ENCODE results near the gene TEX48. TPM values are rescaled to one million over a fixed set of nuclear protein-coding genes. Genes with fewer than 3 reads are reported as not detected.

Gene TEX48
- total RNA-seq, 1 donor from 2014 or later: not detected

- DNase-seq: no peak
Observed at GRCh38 chr9:114666401-114666800, 15.6 kb downstream of the TEX48 start.

GRCh38 chr9:114664181-114664580, 17.8 kb downstream of the TEX48 start:
- DNase-seq: no peak

GRCh38 chr9:114662081-114662989, 19.7 kb downstream of the TEX48 start:
- DNase-seq: peak; percentile 69

GRCh38 chr9:114657705-114658104, 24.3 kb downstream of the TEX48 start, which contains the start of gene TEX53:
Gene TEX53, minus strand, starts transcription at chr9:114657805. Its CDS starts 31 bp downstream, at chr9:114657774.
- no peak for DNase-seq

- DNase-seq: no peak
Observed at GRCh38 chr9:114656301-114656700, 25.7 kb downstream of the TEX48 start.

- no peak for DNase-seq
Observed at GRCh38 chr9:114655689-114656088, 26.3 kb downstream of the TEX48 start.

GRCh38 chr9:114653556-114654159, 28.3 kb downstream of the TEX48 start:
- DNase-seq: peak; percentile 85

GRCh38 chr9:114652776-114653555, 29.0 kb downstream of the TEX48 start:
- DNase-seq: no peak

GRCh38 chr9:114643896-114644295, 38.1 kb downstream of the TEX48 start:
- no peak for DNase-seq

GRCh38 chr9:114643001-114643400, 39.0 kb downstream of the TEX48 start:
- no peak for DNase-seq

GRCh38 chr9:114641967-114642366, 40.0 kb downstream of the TEX48 start:
- no peak for DNase-seq

GRCh38 chr9:114638404-114638803, 43.6 kb downstream of the TEX48 start:
- no peak for DNase-seq

- no peak for DNase-seq
Observed at GRCh38 chr9:114634387-114634786, 47.6 kb downstream of the TEX48 start.

- no peak for DNase-seq
Observed at GRCh38 chr9:114633438-114634089, 48.4 kb downstream of the TEX48 start.

- no peak for DNase-seq
Observed at GRCh38 chr9:114631166-114631565, 50.8 kb downstream of the TEX48 start.

GRCh38 chr9:114629563-114630090, 52.4 kb downstream of the TEX48 start:
- no peak for DNase-seq

- DNase-seq: no peak
Observed at GRCh38 chr9:114627553-114627952, 54.4 kb downstream of the TEX48 start.

- no peak for DNase-seq
Observed at GRCh38 chr9:114626415-114627020, 55.5 kb downstream of the TEX48 start.

GRCh38 chr9:114624677-114625076, 57.3 kb downstream of the TEX48 start:
- no peak for DNase-seq

GRCh38 chr9:114621975-114622609, 59.9 kb downstream of the TEX48 start:
- DNase-seq: peak; percentile 70

GRCh38 chr9:114621561-114621960, 60.4 kb downstream of the TEX48 start:
- no peak for DNase-seq

Measured in dermis blood vessel endothelial cell (primary cell).